Measurements from ENCODE around the gene PFDN1. TPM values are rescaled to one million over a fixed set of nuclear protein-coding genes. Genes with fewer than 3 reads are reported as not detected.

Gene PFDN1
- total RNA-seq, 1 donor from 2014 or later = 11.0 TPM

Other genes with a start within 250 kb of the PFDN1 start
- 12.7 TPM for gene PURA, start 189.0 kb downstream of the PFDN1 start, total RNA-seq
- gene IGIP, start 177.2 kb downstream of the PFDN1 start, total RNA-seq = 7.0 TPM
- 24.6 TPM for gene CYSTM1, start 127.9 kb downstream of the PFDN1 start, total RNA-seq
- gene HBEGF, start 43.5 kb upstream of the PFDN1 start, total RNA-seq = 0.70 TPM
- 0.10 TPM for gene SLC4A9, start 57.1 kb upstream of the PFDN1 start, total RNA-seq
- gene ANKHD1, start 98.7 kb upstream of the PFDN1 start, total RNA-seq = 60.6 TPM
- gene EIF4EBP3, start 244.6 kb upstream of the PFDN1 start, total RNA-seq = 11.3 TPM

Data from left lobe of liver (tissue), 1 donor.